ENCODE data around the gene CRYZL1.

The CRYZL1 gene

DNA sequence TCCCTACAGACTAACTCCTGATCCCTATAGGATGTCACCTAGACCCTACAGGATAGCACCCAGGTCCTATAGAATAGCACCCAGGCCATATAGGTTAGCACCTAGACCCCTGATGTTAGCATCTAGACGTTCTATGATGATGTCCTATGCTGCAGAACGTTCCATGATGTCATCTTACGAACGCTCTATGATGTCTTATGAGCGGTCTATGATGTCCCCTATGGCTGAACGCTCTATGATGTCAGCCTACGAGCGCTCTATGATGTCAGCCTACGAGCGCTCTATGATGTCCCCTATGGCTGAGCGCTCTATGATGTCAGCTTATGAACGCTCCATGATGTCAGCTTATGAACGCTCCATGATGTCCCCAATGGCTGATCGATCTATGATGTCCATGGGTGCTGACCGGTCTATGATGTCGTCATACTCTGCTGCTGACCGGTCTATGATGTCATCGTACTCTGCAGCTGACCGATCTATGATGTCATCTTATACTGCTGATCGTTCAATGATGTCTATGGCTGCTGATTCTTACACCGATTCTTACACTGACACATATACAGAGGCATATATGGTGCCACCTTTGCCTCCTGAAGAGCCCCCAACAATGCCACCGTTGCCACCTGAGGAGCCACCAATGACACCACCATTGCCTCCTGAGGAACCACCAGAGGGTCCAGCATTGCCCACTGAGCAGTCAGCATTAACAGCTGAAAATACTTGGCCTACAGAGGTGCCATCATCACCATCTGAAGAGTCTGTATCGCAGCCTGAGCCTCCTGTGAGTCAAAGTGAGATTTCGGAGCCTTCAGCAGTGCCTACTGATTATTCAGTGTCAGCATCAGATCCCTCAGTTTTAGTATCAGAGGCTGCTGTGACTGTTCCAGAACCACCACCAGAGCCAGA lies 89.2 kb downstream of the CRYZL1 start:
- DNase-seq (ENCODE audit: low read depth), result no peak
- no peak overlapping the region for H3K4me3 ChIP-seq (ENCODE audit: low read depth, low read length)
- TF ChIP-seq, protein P1, sequence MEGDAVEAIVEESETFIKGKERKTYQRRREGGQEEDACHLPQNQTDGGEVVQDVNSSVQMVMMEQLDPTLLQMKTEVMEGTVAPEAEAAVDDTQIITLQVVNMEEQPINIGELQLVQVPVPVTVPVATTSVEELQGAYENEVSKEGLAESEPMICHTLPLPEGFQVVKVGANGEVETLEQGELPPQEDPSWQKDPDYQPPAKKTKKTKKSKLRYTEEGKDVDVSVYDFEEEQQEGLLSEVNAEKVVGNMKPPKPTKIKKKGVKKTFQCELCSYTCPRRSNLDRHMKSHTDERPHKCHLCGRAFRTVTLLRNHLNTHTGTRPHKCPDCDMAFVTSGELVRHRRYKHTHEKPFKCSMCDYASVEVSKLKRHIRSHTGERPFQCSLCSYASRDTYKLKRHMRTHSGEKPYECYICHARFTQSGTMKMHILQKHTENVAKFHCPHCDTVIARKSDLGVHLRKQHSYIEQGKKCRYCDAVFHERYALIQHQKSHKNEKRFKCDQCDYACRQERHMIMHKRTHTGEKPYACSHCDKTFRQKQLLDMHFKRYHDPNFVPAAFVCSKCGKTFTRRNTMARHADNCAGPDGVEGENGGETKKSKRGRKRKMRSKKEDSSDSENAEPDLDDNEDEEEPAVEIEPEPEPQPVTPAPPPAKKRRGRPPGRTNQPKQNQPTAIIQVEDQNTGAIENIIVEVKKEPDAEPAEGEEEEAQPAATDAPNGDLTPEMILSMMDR (IDR thresholded peaks at IDR 0.05; ENCODE audit: low read depth, low read length, missing control alignments), result no peak
- in situ Hi-C loops (cut with HindIII; ENCODE audit: low sequenced_read_pairs), result no loop called here

GRCh38 chr21:33551664-33552063 lies 89.9 kb downstream of the CRYZL1 start:
- no peak overlapping the region for H3K4me3 ChIP-seq (ENCODE audit: low read depth, low read length)
- TF ChIP-seq, protein P1 (IDR thresholded peaks at IDR 0.05; ENCODE audit: low read depth, low read length, missing control alignments), result no peak
- in situ Hi-C loops (cut with HindIII; ENCODE audit: low sequenced_read_pairs), result no loop called here
- no peak for DNase-seq (ENCODE audit: low read depth)

- in situ Hi-C loops (cut with HindIII; ENCODE audit: low sequenced_read_pairs), result no loop called here
- no peak overlapping the region for H3K4me3 ChIP-seq (ENCODE audit: low read depth, low read length)
- no peak for DNase-seq (ENCODE audit: low read depth)
- TF ChIP-seq, protein P1 (IDR thresholded peaks at IDR 0.05; ENCODE audit: low read depth, low read length, missing control alignments), result no peak
These were observed 90.5 kb downstream of the CRYZL1 start for GRCh38 chr21:33550772-33551660.

DNA sequence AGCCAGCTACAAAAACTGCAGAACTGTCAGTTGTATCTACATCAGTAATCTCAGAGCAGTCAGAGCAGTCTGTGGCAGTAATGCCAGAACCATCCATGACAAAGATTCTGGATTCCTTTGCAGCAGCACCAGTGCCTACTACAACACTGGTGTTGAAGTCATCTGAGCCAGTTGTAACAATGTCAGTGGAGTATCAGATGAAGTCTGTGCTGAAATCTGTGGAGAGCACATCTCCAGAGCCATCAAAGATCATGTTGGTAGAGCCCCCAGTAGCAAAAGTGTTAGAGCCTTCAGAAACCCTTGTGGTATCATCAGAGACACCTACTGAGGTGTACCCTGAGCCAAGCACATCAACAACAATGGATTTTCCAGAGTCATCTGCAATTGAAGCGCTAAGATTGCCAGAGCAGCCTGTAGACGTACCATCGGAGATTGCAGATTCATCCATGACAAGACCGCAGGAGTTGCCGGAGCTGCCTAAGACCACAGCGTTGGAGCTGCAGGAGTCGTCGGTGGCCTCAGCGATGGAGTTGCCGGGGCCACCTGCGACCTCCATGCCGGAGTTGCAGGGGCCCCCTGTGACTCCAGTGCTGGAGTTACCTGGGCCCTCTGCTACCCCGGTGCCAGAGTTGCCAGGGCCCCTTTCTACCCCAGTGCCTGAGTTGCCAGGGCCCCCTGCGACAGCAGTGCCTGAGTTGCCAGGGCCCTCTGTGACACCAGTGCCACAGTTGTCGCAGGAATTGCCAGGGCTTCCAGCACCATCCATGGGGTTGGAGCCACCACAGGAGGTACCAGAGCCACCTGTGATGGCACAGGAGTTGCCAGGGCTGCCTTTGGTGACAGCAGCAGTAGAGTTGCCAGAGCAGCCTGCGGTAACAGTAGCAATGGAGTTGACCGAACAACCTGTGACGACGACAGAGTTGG lies 91.4 kb downstream of the CRYZL1 start:
- DNase-seq (ENCODE audit: low read depth), result no peak
- no peak overlapping the region for H3K4me3 ChIP-seq (ENCODE audit: low read depth, low read length)
- TF ChIP-seq, protein P1 (IDR thresholded peaks at IDR 0.05; ENCODE audit: low read depth, low read length, missing control alignments), result no peak
- in situ Hi-C loops (cut with HindIII; ENCODE audit: low sequenced_read_pairs), result no loop called here

DNA sequence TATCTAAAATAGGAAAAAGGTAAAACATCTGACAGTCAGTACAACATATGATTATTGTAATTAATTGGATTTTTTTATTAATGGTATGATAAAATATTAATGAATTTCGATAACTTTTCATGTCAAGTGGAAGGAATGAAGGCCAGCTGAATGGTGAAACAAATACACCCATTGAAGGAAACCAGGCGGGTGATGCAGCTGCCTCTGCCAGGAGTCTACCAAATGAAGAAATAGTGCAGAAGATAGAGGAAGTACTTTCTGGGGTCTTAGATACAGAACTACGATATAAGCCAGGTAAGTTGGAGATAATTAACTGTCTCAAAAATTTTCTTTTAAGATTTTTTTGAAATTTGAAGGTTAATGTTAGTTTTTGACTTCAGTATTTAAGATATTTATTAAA lies 95.5 kb downstream of the CRYZL1 start:
- in situ Hi-C loops (cut with HindIII; ENCODE audit: low sequenced_read_pairs), result no loop called here
- no peak overlapping the region for H3K4me3 ChIP-seq (ENCODE audit: low read depth, low read length)
- TF ChIP-seq, protein P1 (IDR thresholded peaks at IDR 0.05; ENCODE audit: low read depth, low read length, missing control alignments), result no peak
- no peak for DNase-seq (ENCODE audit: low read depth)

Measured in astrocyte of the cerebellum (primary cell).